Measurements from ENCODE around the gene MTO1.
"Not testable (repeated sequence)": the region's sequence is repeated elsewhere in the genome, so short reads cannot be mapped to it uniquely, and the experiment has no call there.

The MTO1 gene

GRCh38 chr6:73514746-73515110, 53.2 kb downstream of the MTO1 start:
- H3K4me3 ChIP-seq (ENCODE audit: low read depth, low read length): no peak overlapping the region
- TF ChIP-seq CTCF (IDR thresholded peaks at IDR 0.05; ENCODE audit: control insufficient read depth, extremely low read depth, insufficient read depth): no peak
- no peak for DNase-seq (ENCODE audit: low read depth)

- DNase-seq (ENCODE audit: low read depth): no peak
- TF ChIP-seq CTCF (IDR thresholded peaks at IDR 0.05; ENCODE audit: control insufficient read depth, extremely low read depth, insufficient read depth): no peak
- H3K4me3 ChIP-seq (ENCODE audit: low read depth, low read length): no peak overlapping the region
These were observed 53.7 kb downstream of the MTO1 start for GRCh38 chr6:73515204-73515655.

- no peak overlapping the region for H3K4me3 ChIP-seq (ENCODE audit: low read depth, low read length)
- no peak for TF ChIP-seq CTCF (IDR thresholded peaks at IDR 0.05; ENCODE audit: control insufficient read depth, extremely low read depth, insufficient read depth)
- no peak for DNase-seq (ENCODE audit: low read depth)
These were observed 55.3 kb downstream of the MTO1 start for GRCh38 chr6:73516514-73517489.

GRCh38 chr6:73518100-73518981, 56.8 kb downstream of the MTO1 start:
- H3K4me3 ChIP-seq (ENCODE audit: low read depth, low read length): peak overlapping the region; percentile 96

GRCh38 chr6:73518982-73519881, 57.7 kb downstream of the MTO1 start:
- not testable (repeated sequence) for DNase-seq (ENCODE audit: low read depth)
- peak overlapping the region; percentile 96 for H3K4me3 ChIP-seq (ENCODE audit: low read depth, low read length)

More at GRCh38 chr6:73518100-73518981, 56.8 kb downstream of the MTO1 start:
- DNase-seq (ENCODE audit: low read depth): not testable (repeated sequence)

GRCh38 chr6:73519926-73520687, 58.6 kb downstream of the MTO1 start:
- DNase-seq (ENCODE audit: low read depth): no peak
- TF ChIP-seq CTCF (IDR thresholded peaks at IDR 0.05; ENCODE audit: control insufficient read depth, extremely low read depth, insufficient read depth): no peak
- H3K4me3 ChIP-seq (ENCODE audit: low read depth, low read length): peak overlapping the region; percentile 96

All from LNCaP clone FGC (cell line).